Measurements from ENCODE around the gene BAIAP2. TPM values are rescaled to one million over a fixed set of nuclear protein-coding genes. Genes with fewer than 3 reads are reported as not detected.

Gene BAIAP2
- total RNA-seq, 2 donors from 2014 or later, result 9.9 to 15.6 TPM

DNA sequence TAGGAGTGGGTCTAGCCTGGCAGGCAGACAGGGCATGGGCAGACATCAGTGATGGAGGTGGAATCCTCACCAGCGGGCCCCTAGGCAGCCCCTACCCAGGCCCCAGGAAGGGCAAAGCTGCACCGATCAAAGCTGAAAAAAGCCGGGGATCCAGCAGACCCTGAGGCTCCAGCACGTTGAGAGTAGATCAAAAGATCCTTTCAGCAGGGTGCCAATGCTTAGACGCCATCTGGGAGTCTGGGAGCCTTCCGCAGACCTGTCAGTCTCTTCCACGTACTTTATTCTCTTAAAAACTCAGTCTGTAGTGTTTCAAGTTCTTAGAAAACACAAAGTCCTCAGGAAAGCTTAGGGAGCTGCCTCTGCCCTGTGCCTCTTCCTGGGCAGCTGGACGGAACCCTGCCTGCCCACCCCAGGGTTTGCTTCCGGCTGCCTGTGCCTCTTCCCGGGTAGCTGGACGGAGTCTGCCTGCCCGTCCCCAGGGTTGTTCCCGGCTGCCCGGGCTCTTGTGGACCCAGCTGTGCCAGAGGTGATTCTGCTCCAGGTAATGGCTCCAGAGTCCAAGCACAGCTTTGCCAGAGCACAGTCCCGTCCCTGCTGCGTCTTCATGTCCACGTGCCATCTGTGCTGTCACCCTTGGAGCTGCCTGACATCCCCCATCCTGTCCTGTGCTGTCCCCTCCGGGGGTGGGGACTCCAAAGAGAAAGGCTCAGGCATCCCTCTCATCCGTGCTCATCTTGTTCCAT, 79.6 kb downstream of the BAIAP2 start:
- DNase-seq (ENCODE audit: low spot score), result no peak
- Histone ChIP-seq H3K27me3 (replicated peaks; ENCODE audit: insufficient read depth) (no peaks in the 10 kb centered on the region), H3K4me1 (ENCODE audit: control insufficient read depth in 1 of 2, low read depth in 2 of 2) (no peaks in the 10 kb centered on the region), H3K36me3 (no peaks in the 10 kb centered on the region), H3K27ac (no peak overlapping the region), H3K9me3 (no peaks in the 10 kb centered on the region), H3K4me3 (no peak overlapping the region)
- TF ChIP-seq, protein P1, sequence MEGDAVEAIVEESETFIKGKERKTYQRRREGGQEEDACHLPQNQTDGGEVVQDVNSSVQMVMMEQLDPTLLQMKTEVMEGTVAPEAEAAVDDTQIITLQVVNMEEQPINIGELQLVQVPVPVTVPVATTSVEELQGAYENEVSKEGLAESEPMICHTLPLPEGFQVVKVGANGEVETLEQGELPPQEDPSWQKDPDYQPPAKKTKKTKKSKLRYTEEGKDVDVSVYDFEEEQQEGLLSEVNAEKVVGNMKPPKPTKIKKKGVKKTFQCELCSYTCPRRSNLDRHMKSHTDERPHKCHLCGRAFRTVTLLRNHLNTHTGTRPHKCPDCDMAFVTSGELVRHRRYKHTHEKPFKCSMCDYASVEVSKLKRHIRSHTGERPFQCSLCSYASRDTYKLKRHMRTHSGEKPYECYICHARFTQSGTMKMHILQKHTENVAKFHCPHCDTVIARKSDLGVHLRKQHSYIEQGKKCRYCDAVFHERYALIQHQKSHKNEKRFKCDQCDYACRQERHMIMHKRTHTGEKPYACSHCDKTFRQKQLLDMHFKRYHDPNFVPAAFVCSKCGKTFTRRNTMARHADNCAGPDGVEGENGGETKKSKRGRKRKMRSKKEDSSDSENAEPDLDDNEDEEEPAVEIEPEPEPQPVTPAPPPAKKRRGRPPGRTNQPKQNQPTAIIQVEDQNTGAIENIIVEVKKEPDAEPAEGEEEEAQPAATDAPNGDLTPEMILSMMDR (IDR thresholded peaks at IDR 0.05), result no peak
- ATAC-seq (ENCODE audit: insufficient number of reproducible peaks, low FRiP score, low read depth), result no peak

DNA sequence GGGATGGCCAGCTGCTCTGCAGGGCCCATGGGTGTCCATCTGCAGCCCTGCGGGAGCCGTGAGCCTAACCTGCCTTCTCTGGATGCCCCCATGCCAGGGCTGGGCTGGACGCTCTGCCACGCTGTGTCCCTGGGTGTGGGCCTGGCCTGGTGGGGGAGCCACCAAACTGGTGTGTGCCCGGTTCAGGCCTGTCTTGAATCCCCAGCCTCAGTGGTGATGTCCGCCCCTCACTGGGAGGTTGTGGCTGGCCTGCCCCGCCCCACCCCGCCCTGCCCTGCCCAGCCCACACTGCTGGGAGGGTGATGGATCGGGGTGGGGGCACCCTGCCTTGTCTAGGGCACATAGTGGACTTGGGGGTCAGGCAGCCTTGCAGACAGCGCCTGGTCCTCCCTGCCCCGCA, 80.3 kb downstream of the BAIAP2 start:
- DNase-seq (ENCODE audit: low spot score), result no peak
- Histone ChIP-seq H3K4me1 (ENCODE audit: control insufficient read depth in 1 of 2, low read depth in 2 of 2) (no peaks in the 10 kb centered on the region), H3K9me3 (no peaks in the 10 kb centered on the region), H3K27ac (no peak overlapping the region), H3K4me3 (no peak overlapping the region), H3K27me3 (replicated peaks; ENCODE audit: insufficient read depth) (no peaks in the 10 kb centered on the region), H3K36me3 (no peaks in the 10 kb centered on the region)
- no peak for ATAC-seq (ENCODE audit: insufficient number of reproducible peaks, low FRiP score, low read depth)
- TF ChIP-seq, protein P1 (IDR thresholded peaks at IDR 0.05), result no peak

DNA sequence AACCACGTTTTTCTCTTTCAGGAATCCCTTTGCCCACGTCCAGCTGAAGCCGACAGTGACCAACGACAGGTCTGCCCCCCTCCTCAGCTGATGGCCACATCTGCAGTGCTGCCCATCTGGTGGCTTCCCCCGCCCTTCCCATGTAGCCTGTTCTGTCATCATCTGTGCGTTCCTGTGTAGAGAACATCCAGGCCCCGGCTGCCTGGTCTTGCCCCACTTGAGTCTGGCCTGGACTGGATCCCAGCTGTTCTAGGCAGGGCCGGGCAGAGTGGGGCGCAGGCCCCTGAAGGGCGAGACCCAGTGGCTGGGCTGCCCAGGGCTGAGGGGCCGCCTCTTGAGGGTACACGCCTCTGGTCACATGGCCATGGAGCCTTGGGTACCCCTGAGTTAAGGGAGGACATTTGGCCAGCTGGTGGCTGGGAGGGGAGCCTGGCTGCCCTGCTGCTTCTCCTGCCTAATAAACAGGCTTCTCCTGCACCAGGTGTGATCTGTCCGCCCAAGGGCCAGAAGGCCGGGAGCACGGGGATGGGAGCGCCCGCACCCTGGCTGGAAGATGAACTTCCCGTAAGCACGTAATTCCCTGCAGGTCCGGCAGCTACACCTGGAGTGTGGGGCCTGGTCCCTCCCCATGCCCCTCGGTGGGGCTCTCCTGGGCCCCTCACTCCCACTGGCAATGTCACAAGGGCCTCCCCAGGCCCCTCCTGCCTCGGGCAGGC, 81.0 kb downstream of the BAIAP2 start:
- Histone ChIP-seq H3K36me3 (no peaks in the 10 kb centered on the region), H3K27me3 (replicated peaks; ENCODE audit: insufficient read depth) (no peaks in the 10 kb centered on the region), H3K27ac (no peak overlapping the region)

GRCh38 chr17:81116704-81117103, 81.8 kb downstream of the BAIAP2 start:
- DNase-seq (ENCODE audit: low spot score) (no peak), ATAC-seq (ENCODE audit: insufficient number of reproducible peaks, low FRiP score, low read depth) (no peak)
- Histone ChIP-seq H3K4me3 (no peak overlapping the region), H3K36me3 (no peaks in the 10 kb centered on the region), H3K27ac (no peak overlapping the region), H3K9me3 (no peaks in the 10 kb centered on the region), H3K27me3 (replicated peaks; ENCODE audit: insufficient read depth) (no peaks in the 10 kb centered on the region), H3K4me1 (ENCODE audit: control insufficient read depth in 1 of 2, low read depth in 2 of 2) (no peaks in the 10 kb centered on the region)
- TF ChIP-seq, protein P1 (IDR thresholded peaks at IDR 0.05), result no peak

More for the DNA sequence above, 81.0 kb downstream of the BAIAP2 start:
- ATAC-seq (ENCODE audit: insufficient number of reproducible peaks, low FRiP score, low read depth), result no peak
- H3K4me1 ChIP-seq (ENCODE audit: control insufficient read depth in 1 of 2, low read depth in 2 of 2), result no peaks in the 10 kb centered on the region
- DNase-seq (ENCODE audit: low spot score), result no peak
- no peaks in the 10 kb centered on the region for H3K9me3 ChIP-seq
- TF ChIP-seq, protein P1 (IDR thresholded peaks at IDR 0.05), result no peak
- H3K4me3 ChIP-seq, result no peak overlapping the region

- no peaks in the 10 kb centered on the region for H3K27me3 ChIP-seq (replicated peaks; ENCODE audit: insufficient read depth)
- no peaks in the 10 kb centered on the region for H3K36me3 ChIP-seq
- no peak overlapping the region for H3K27ac ChIP-seq
- H3K4me1 ChIP-seq (ENCODE audit: control insufficient read depth in 1 of 2, low read depth in 2 of 2), result no peaks in the 10 kb centered on the region
- H3K4me3 ChIP-seq, result no peak overlapping the region
- no peaks in the 10 kb centered on the region for H3K9me3 ChIP-seq
- DNase-seq (ENCODE audit: low spot score) (no peak), ATAC-seq (ENCODE audit: insufficient number of reproducible peaks, low FRiP score, low read depth) (no peak)
- TF ChIP-seq, protein P1 (IDR thresholded peaks at IDR 0.05), result no peak
Observed at GRCh38 chr17:81117672-81118198, 82.8 kb downstream of the BAIAP2 start.
